HepG2 (cell line): ENCODE measurements around the gene CLIC3. TPM values are rescaled to one million over a fixed set of nuclear protein-coding genes. Genes with fewer than 3 reads are reported as not detected.

Experiments used
- ATAC-seq: fragments of 200-7000 bp; cut with Tn5 transposase; 3 replicates; pipeline ENCODE4 v1.9.1; 2020; ENCODE audit warnings: mild to moderate bottlenecking, moderate library complexity
- BruUV-seq: library from RNA; stranded (reverse); fragments of 400-500 nt; replicated peaks from 2 replicates; lab custom pipeline; 2021; lab: Mats Ljungman, UMichigan
- CTCF ChIA-PET: fragments of 300-600 bp; formaldehyde crosslinking; extraction: SDS; loops from one replicate; lab custom pipeline; 2021; ENCODE audit warnings: low total read pairs, inconsistent platforms, low intra/inter-chr PET ratio; lab: Yijun Ruan, JAX
- POLR2A ChIA-PET: fragments of 350-600 bp; sonication (Branson Sonifier 250); formaldehyde crosslinking; loops from one replicate; lab custom pipeline; 2020; ENCODE audit warnings: antibody characterized with exemption, inconsistent platforms; lab: Yijun Ruan, JAX
- DNase-seq: peaks from one replicate; pipeline ENCODE4 v3.0.0-alpha.2; 2015; ENCODE audit warnings: low spot score
- FAIRE-seq: peaks from 3 replicates; lab custom pipeline; 2011; peaks lifted over from hg19 to GRCh38; lab: Jason Lieb, UNC
- H2AFZ ChIP-seq: one replicate; pipeline ENCODE4 v1.6.1; 2011; ENCODE audit warnings: low read length, inconsistent platforms
- H3K27ac ChIP-seq: fragments of 300-600 bp; 3 replicates; pipeline ENCODE4 v1.8.0; 2011; ENCODE audit warnings: mixed run types, mild to moderate bottlenecking, mixed read lengths, low read length, inconsistent platforms; ENCODE audit not compliant: insufficient read depth; ENCODE audit errors: extremely low read length
- H3K27me3 ChIP-seq, 2 experiments: fragments of 200-600 bp in 1 of 2; 2 replicates in 1 of 2; 3 replicates in 1 of 2; pipeline versions ENCODE4 v1.6.0 to v1.8.0; 2011; ENCODE audit warnings: low read length in 2 of 2, mild to moderate bottlenecking in 2 of 2, moderate library complexity in 2 of 2, inconsistent platforms in 1 of 2; ENCODE audit not compliant: insufficient read depth in 2 of 2, control insufficient read depth in 1 of 2
- H3K36me3 ChIP-seq, 2 experiments: fragments of 200-600 bp in 1 of 2; replicated peaks in 1 of 2; 2 replicates in 1 of 2; 3 replicates in 1 of 2; pipeline versions ENCODE4 v1.5.1 to v1.8.0; 2011; ENCODE audit warnings: low read length in 2 of 2, inconsistent platforms in 1 of 2; ENCODE audit not compliant: insufficient read depth in 2 of 2, control insufficient read depth in 1 of 2
- H3K4me1 ChIP-seq: 2 replicates; pipeline ENCODE4 v1.5.1; 2012; ENCODE audit warnings: low read length, inconsistent platforms; ENCODE audit not compliant: insufficient read depth
- H3K4me2 ChIP-seq: 2 replicates; pipeline ENCODE4 v1.6.0; 2011; ENCODE audit warnings: low read depth, low read length, inconsistent platforms
- H3K4me3 ChIP-seq, 3 experiments: fragments of 200-600 bp in 1 of 3; sonication (generic), shearing (Covaris generic) in 1 of 3; replicated peaks in 1 of 3; 2 replicates each; pipeline ENCODE4 v1.5.1; 2011 to 2016; ENCODE audit warnings: low read length in 3 of 3, inconsistent platforms in 2 of 3, low read depth in 2 of 3, mild to moderate bottlenecking in 2 of 3, control low read depth in 1 of 3, mixed read lengths in 1 of 3; ENCODE audit not compliant: insufficient read depth in 1 of 3
- H3K79me2 ChIP-seq: one replicate; pipeline ENCODE4 v1.6.1; 2011; ENCODE audit warnings: low read length, inconsistent platforms; ENCODE audit not compliant: insufficient read depth
- H3K9ac ChIP-seq: 2 replicates; pipeline ENCODE4 v1.6.0; 2011; ENCODE audit warnings: mild to moderate bottlenecking, low read depth, low read length, inconsistent platforms; ENCODE audit not compliant: insufficient read depth
- H3K9me3 ChIP-seq: 2 replicates; pipeline ENCODE4 v1.5.1; 2012; ENCODE audit warnings: mild to moderate bottlenecking, low read length
- H4K20me1 ChIP-seq: 2 replicates; pipeline ENCODE4 v1.6.0; 2011; ENCODE audit warnings: inconsistent platforms, mild to moderate bottlenecking, low read length, moderate library complexity; ENCODE audit not compliant: insufficient read depth
- IRF2 ChIP-seq: IDR thresholded peaks from 2 replicates; pipeline ENCODE4 v1.6.1; 2018; ENCODE audit warnings: missing genetic modification reagents, missing compliant biosample characterization
- MATR3 ChIP-seq: sonication (generic); formaldehyde crosslinking; IDR thresholded peaks from 2 replicates; pipeline ENCODE4 v1.4.0; 2020; ENCODE audit warnings: missing genetic modification reagents
- NFIB ChIP-seq: sonication (generic); formaldehyde crosslinking; IDR thresholded peaks from 2 replicates; pipeline ENCODE4 v1.9.0; 2021; ENCODE audit warnings: missing genetic modification reagents, mild to moderate bottlenecking, borderline replicate concordance
- SRSF9 ChIP-seq: fragments of 200-400 bp; formaldehyde crosslinking; IDR thresholded peaks from 2 replicates; pipeline ENCODE4 v1.6.1; 2018; ENCODE audit warnings: borderline replicate concordance, mild to moderate bottlenecking, low read depth, low read length; ENCODE audit not compliant: insufficient read depth, poor library complexity, severe bottlenecking
- ZFP36L1 ChIP-seq: sonication (generic); formaldehyde crosslinking; IDR thresholded peaks from 2 replicates; pipeline ENCODE4 v1.8.0; 2022; ENCODE audit warnings: mild to moderate bottlenecking, missing genetic modification reagents, moderate library complexity
- ZNF121 ChIP-seq: sonication (generic); formaldehyde crosslinking; IDR thresholded peaks from 2 replicates; pipeline ENCODE4 v1.5.0; 2020; ENCODE audit warnings: mild to moderate bottlenecking, missing genetic modification reagents
- ZNF329 ChIP-seq: sonication (generic); formaldehyde crosslinking; IDR thresholded peaks from 2 replicates; pipeline ENCODE4 v1.9.0; 2021; ENCODE audit warnings: low read depth, mild to moderate bottlenecking, missing genetic modification reagents
- ZNF547 ChIP-seq: sonication (generic); formaldehyde crosslinking; IDR thresholded peaks from 2 replicates; pipeline ENCODE4 v1.5.1; 2020; ENCODE audit warnings: mild to moderate bottlenecking, missing genetic modification reagents
- WGBS: methylation state at CpG from one replicate; pipeline ENCODE4 v1.1.6; 2017; ENCODE audit warnings: low lambda C conversion rate; 5-methylcytosine and 5-hydroxymethylcytosine counted together
- in situ Hi-C: cut with HindIII; loops from 2 replicates; pipeline ENCODE4 v1.10.0; 2017; ENCODE audit warnings: low pct_unique_long_range_greater_than_20kb; ENCODE audit not compliant: extremely low pct_ligation_motif_present
- intact Hi-C: fragments of 100-400 bp; cut with micrococcal nuclease; formaldehyde crosslinking; loops from one replicate; pipeline ENCODE4 v1.10.0; 2022; ENCODE audit not compliant: unreplicated experiment
- polyA plus RNA-seq, 8 experiments: library from polyadenylated mRNA; depleted of rRNA in 3 of 8; stranded (reverse) in 7 of 8; unstranded in 1 of 8; fragments of >200 nt; fragmentation: Illumina TruSeq in 4 of 8; extraction: Trizol in 4 of 8; gene quantifications; 2 replicates each; pipeline versions ENCODE4 v1.2.1 to v1.2.3, GENCODE V29; 2011 to 2016; ENCODE audit warnings: low read depth in 4 of 8, missing spikeins in 1 of 8, mixed read lengths in 1 of 8; ENCODE audit not compliant: insufficient read depth in 1 of 8
- total RNA-seq, 5 experiments: library from RNA; depleted of rRNA; stranded (reverse); fragments of >200 nt; fragmentation: Illumina TruSeq; extraction: Trizol; gene quantifications; 2 replicates each; pipeline ENCODE4 v1.2.3, GENCODE V29; 2016; ENCODE audit warnings: low read depth in 1 of 5

Gene CLIC3
- total and polyA plus RNA-seq, 2 of the 13 experiments (the other 11 are each of a cell fraction or from before 2014, with no cell fraction given): 0.51 to 1.5 TPM

- TF ChIP-seq ZFP36L1 (CRISPR knock-in tag) (no peak), SRSF9 (no peak)
These were observed 21.4 kb downstream of the CLIC3 start (continued) for GRCh38 chr9:136974817-136975535.

GRCh38 chr9:136973618-136974617, 22.4 kb downstream of the CLIC3 start:
- intact Hi-C loops (no loop called here), in situ Hi-C loops (no loop called here)
- H3K4me1 ChIP-seq: peaks cover 29% of the 10 kb centered on the region
- POLR2A ChIA-PET: interaction anchor here (1.4 to 1.6 kb wide), 2 partner anchors 12 to 19 kb away, joined by 3 to 4 read pairs; partner anchors contain the start of gene PAXX
- CTCF ChIA-PET: no interaction called here
- no peak overlapping the region for H3K4me3 ChIP-seq
- H3K36me3 ChIP-seq: no peaks in the 10 kb centered on the region
- H4K20me1 ChIP-seq: no peaks in the 10 kb centered on the region
- H3K9ac ChIP-seq: no peak overlapping the region
- no TSS peak for BruUV-seq
- no peak for FAIRE-seq
- 14% methylated on average over 15 of the region's 29 CpGs for WGBS
- H2AFZ ChIP-seq: no peak overlapping the region
- no peak overlapping the region for H3K4me2 ChIP-seq
- H3K79me2 ChIP-seq: no peaks in the 10 kb centered on the region
- no peak for ATAC-seq
- H3K27me3 ChIP-seq: peaks cover 30 to 79% of the 10 kb centered on the region in 2 experiments
- TF ChIP-seq ZNF329 (CRISPR knock-in tag) (no peak), ZNF547 (CRISPR knock-in tag) (no peak), IRF2 (CRISPR knock-in tag) (no peak), NFIB (CRISPR knock-in tag) (no peak), MATR3 (no peak), ZNF121 (CRISPR knock-in tag) (no peak)
- no peak for DNase-seq
- H3K9me3 ChIP-seq: no peaks in the 10 kb centered on the region
- no peak overlapping the region for H3K27ac ChIP-seq
